Mammary epithelial cell (primary cell): Measurements from ENCODE around the gene ELOVL1.

Experiments used
- EZH2 ChIP-seq: IDR thresholded peaks from 2 replicates; pipeline ENCODE4 v1.6.1; 2012; ENCODE audit warnings: low read length, inconsistent platforms, borderline replicate concordance
- TF ChIP-seq, protein P1 (sequence below), 2 donors: IDR thresholded peaks in 1 of 2; conservative IDR thresholded peaks in 1 of 2; 2 replicates each; pipeline ENCODE4 v1.5.1; 2011 to 2012; ENCODE audit warnings: inconsistent platforms in 2 of 2, low read length in 2 of 2, mild to moderate bottlenecking in 2 of 2, control low read depth in 1 of 2, low read depth in 1 of 2; ENCODE audit not compliant: insufficient read depth in 1 of 2; ENCODE audit errors: extremely low read depth in 1 of 2

GRCh38 chr1:43366179-43366578 lies 1.6 kb downstream of the ELOVL1 start:
- TF ChIP-seq, protein P1, sequence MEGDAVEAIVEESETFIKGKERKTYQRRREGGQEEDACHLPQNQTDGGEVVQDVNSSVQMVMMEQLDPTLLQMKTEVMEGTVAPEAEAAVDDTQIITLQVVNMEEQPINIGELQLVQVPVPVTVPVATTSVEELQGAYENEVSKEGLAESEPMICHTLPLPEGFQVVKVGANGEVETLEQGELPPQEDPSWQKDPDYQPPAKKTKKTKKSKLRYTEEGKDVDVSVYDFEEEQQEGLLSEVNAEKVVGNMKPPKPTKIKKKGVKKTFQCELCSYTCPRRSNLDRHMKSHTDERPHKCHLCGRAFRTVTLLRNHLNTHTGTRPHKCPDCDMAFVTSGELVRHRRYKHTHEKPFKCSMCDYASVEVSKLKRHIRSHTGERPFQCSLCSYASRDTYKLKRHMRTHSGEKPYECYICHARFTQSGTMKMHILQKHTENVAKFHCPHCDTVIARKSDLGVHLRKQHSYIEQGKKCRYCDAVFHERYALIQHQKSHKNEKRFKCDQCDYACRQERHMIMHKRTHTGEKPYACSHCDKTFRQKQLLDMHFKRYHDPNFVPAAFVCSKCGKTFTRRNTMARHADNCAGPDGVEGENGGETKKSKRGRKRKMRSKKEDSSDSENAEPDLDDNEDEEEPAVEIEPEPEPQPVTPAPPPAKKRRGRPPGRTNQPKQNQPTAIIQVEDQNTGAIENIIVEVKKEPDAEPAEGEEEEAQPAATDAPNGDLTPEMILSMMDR (conservative IDR thresholded peaks at IDR 0.05 in 1 of 2, IDR thresholded peaks at IDR 0.05 in 1 of 2; ENCODE audit: extremely low read depth in 1 of 2, insufficient read depth in 1 of 2, low read depth in 1 of 2, low read length in 2 of 2), result no peak
- TF ChIP-seq EZH2, result no peak
